ENCODE data around the gene EPHA8. TPM values are rescaled to one million over a fixed set of nuclear protein-coding genes. Genes with fewer than 3 reads are reported as not detected.

Gene EPHA8
- total RNA-seq, 1 donor from 2014 or later = not detected

DNA sequence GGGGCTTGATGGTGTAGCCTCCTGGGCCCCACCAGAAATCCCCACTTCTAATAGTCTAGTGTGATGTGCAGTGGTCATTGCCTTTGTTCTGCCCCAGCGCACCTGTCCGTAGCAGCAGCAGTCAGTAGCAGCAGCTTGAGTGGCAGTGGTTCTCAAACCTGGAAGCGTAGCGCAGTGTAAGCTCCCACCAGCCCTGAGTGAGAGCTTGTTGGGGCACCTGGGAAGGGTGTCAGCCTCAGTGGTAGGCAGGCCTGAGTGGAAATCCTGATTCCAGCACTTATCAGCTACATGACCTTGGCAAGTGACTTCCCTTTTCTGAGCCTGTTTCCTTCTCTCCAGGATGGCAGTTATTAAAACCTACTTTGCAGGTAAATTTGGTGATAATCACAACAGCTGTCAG lies 41.6 kb upstream of the EPHA8 start:
- no peak overlapping the region for H3K4me3 Mint-ChIP-seq
- H3K36me3 Mint-ChIP-seq (ENCODE audit: low read depth) = peaks cover 9% of the 10 kb centered on the region
- no peak overlapping the region for H3K27ac Mint-ChIP-seq (ENCODE audit: unreplicated experiment)

DNA sequence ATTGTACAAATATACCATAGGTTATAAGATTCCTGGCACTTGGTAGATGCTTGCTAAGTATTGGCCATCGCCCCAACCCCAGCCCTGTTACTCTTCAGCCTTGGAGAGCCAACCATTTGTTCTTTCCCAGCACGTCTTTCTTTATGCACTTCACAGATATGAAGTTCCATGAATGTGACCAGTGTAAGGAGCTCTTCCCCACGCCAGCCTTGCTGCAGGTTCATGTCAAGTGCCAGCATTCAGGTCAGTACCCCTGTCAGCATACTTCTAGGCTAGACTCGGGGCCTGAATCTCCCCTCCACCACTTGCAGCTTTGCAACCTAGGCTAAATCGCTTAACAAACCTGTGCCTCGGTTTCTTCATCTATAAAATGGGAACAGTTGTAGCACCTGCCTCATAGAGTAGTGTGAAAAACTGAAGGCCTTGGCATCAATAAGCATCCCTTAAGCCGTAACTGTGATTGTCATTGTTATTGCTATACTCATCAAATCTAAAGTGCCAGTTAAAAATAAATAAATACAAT lies 41.0 kb upstream of the EPHA8 start:
- TF ChIP-seq, protein P1, sequence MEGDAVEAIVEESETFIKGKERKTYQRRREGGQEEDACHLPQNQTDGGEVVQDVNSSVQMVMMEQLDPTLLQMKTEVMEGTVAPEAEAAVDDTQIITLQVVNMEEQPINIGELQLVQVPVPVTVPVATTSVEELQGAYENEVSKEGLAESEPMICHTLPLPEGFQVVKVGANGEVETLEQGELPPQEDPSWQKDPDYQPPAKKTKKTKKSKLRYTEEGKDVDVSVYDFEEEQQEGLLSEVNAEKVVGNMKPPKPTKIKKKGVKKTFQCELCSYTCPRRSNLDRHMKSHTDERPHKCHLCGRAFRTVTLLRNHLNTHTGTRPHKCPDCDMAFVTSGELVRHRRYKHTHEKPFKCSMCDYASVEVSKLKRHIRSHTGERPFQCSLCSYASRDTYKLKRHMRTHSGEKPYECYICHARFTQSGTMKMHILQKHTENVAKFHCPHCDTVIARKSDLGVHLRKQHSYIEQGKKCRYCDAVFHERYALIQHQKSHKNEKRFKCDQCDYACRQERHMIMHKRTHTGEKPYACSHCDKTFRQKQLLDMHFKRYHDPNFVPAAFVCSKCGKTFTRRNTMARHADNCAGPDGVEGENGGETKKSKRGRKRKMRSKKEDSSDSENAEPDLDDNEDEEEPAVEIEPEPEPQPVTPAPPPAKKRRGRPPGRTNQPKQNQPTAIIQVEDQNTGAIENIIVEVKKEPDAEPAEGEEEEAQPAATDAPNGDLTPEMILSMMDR (conservative IDR thresholded peaks at IDR 0.05) = no peak

More for the DNA sequence above, 41.6 kb upstream of the EPHA8 start:
- TF ChIP-seq, protein P1 (conservative IDR thresholded peaks at IDR 0.05) = no peak
- H3K9me3 Mint-ChIP-seq = no peaks in the 10 kb centered on the region
- DNase-seq (ENCODE audit: low read depth, low spot score) = no peak
- no peaks in the 10 kb centered on the region for H3K4me1 Mint-ChIP-seq
- no peaks in the 10 kb centered on the region for H3K27me3 Mint-ChIP-seq (ENCODE audit: low read depth)

DNA sequence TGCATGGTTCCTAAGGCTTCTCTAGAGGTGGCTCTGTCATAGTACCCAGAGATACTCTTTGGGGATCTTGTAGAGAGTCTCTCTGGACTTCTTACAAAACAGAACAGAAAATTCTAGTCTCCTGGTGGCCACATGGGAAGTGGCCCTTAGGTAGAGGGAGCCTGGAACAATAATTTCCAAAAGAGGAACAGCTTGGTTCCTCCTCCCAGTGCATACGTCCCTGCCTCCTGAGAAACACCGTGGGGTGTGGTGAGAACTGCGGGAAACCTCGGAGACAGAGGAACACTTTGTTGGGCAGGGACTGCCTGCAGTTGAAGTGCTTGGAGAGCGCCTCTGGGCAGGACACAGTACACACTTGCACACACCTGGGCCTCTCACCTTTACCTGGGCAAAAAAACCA lies 38.8 kb upstream of the EPHA8 start:
- Mint-ChIP-seq H3K27ac (ENCODE audit: unreplicated experiment) (no peak overlapping the region), H3K27me3 (ENCODE audit: low read depth) (no peaks in the 10 kb centered on the region), H3K36me3 (ENCODE audit: low read depth) (peaks cover 7% of the 10 kb centered on the region), H3K9me3 (no peaks in the 10 kb centered on the region), H3K4me1 (no peaks in the 10 kb centered on the region), H3K4me3 (no peak overlapping the region)
- TF ChIP-seq, protein P1 (conservative IDR thresholded peaks at IDR 0.05) = no peak
- no peak for DNase-seq (ENCODE audit: low read depth, low spot score)

More for the DNA sequence above, 41.0 kb upstream of the EPHA8 start:
- Mint-ChIP-seq H3K4me3 (no peak overlapping the region), H3K27ac (ENCODE audit: unreplicated experiment) (no peak overlapping the region), H3K27me3 (ENCODE audit: low read depth) (no peaks in the 10 kb centered on the region), H3K4me1 (no peaks in the 10 kb centered on the region), H3K36me3 (ENCODE audit: low read depth) (peaks cover 9% of the 10 kb centered on the region), H3K9me3 (no peaks in the 10 kb centered on the region)
- no peak for DNase-seq (ENCODE audit: low read depth, low spot score)

DNA sequence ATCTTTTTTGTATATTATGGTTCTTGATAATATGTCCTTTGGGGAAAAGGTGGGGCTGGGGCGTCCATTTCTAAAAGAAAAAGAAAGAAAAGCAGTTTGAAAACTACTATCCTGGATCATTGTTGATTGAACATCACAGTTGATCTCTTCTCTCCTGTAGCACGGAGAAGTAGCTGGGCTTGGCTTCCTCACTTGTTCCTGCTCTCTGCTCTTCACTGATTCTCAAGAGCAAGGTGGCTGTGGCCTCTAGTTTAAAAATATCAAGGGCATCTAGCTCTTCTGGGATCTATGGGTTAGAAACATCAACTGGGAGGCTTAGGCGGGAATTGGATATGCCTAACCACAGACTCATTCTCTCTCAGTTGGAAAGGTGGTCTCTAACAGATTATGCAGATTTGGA lies 38.1 kb upstream of the EPHA8 start:
- Mint-ChIP-seq H3K4me3 (no peak overlapping the region), H3K27ac (ENCODE audit: unreplicated experiment) (no peak overlapping the region), H3K4me1 (no peaks in the 10 kb centered on the region), H3K9me3 (no peaks in the 10 kb centered on the region), H3K27me3 (ENCODE audit: low read depth) (no peaks in the 10 kb centered on the region), H3K36me3 (ENCODE audit: low read depth) (peaks cover 7% of the 10 kb centered on the region)
- TF ChIP-seq, protein P1 (conservative IDR thresholded peaks at IDR 0.05) = no peak
- DNase-seq (ENCODE audit: low read depth, low spot score) = no peak

DNA sequence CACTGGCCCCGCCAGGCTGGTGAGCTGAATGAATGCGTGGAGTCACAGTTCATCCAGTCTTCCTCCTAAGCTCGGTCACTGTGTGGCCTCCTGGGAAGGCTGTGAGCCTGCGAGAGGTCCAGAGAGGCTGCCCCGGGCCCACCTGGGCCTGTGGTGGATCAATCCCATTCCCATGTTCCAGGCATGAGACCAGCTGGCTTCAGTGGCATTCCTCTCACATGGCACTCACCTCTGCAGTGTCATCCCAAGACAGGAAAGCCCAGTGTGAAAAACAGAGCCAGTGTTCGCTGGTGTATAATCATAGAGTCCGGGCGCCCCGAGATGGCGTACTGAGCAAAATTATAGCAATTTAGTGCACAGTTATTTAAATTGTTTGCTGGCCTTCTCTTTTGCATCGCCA lies 37.6 kb upstream of the EPHA8 start:
- Mint-ChIP-seq H3K27ac (ENCODE audit: unreplicated experiment) (no peak overlapping the region), H3K4me3 (no peak overlapping the region)
- no peak for DNase-seq (ENCODE audit: low read depth, low spot score)

More for the DNA sequence above, 37.6 kb upstream of the EPHA8 start:
- Mint-ChIP-seq H3K27me3 (ENCODE audit: low read depth) (no peaks in the 10 kb centered on the region), H3K4me1 (no peaks in the 10 kb centered on the region), H3K36me3 (ENCODE audit: low read depth) (peaks cover 7% of the 10 kb centered on the region), H3K9me3 (no peaks in the 10 kb centered on the region)
- TF ChIP-seq, protein P1 (conservative IDR thresholded peaks at IDR 0.05) = no peak

All from neural crest cell (in vitro differentiated cells).